Measurements from ENCODE around the gene CREBRF.
"Not testable (repeated sequence)": the region's sequence is repeated elsewhere in the genome, so short reads cannot be mapped to it uniquely, and the experiment has no call there.

Gene CREBRF

DNA sequence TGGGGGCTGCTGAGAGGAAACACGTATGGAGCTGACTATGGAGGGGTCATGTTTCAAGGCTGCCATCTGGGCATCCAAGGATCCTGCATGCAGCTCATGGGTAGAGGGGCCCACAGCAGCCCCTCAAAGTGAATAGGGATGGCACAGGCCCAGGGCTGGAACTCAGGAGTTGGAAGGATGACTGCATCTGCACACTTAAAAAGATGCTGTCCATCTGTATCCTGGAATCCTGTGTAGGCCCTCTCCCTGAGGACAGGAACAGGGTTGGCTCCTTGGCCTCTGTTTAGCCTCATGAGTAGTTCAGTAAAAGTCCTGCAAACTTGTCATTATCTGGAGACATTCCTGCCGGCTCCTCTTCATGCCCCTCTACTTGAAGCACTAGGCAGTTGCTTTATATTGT is 92.2 kb downstream of the CREBRF start:
- Histone ChIP-seq H3K9me2 (replicated peaks; ENCODE audit: insufficient read depth, low read length) (no peaks in the 10 kb centered on the region), H3F3A (ENCODE audit: insufficient read depth) (peaks cover 2% of the 10 kb centered on the region), H2AFZ (ENCODE audit: low read depth, low read length, severe bottlenecking) (no peak overlapping the region), H3K4me2 (ENCODE audit: low read depth, low read length, poor library complexity, severe bottlenecking) (no peak overlapping the region), H3K36me3 (ENCODE audit: low read length) (peaks cover 15% of the 10 kb centered on the region), H3K27ac (ENCODE audit: low read depth, low read length) (no peak overlapping the region), H3K9ac (ENCODE audit: low read length) (no peak overlapping the region), H3K4me3 (ENCODE audit: insufficient read depth, low read length, poor library complexity, severe bottlenecking) (no peak overlapping the region), H3K79me2 (ENCODE audit: insufficient read depth, low read length) (peaks cover 5% of the 10 kb centered on the region; the same call in 1 of the 2 replicates), H3K9me3 (ENCODE audit: insufficient read depth, low read length) (no peaks in the 10 kb centered on the region), H3K27me3 (ENCODE audit: low read length) (no peaks in the 10 kb centered on the region), H4K20me1 (ENCODE audit: low read depth, low read length) (no peaks in the 10 kb centered on the region)
- no peak for TF ChIP-seq EZH2phosphoT487 (conservative IDR thresholded peaks at IDR 0.05; ENCODE audit: low read length)
- TF ChIP-seq, protein P1, sequence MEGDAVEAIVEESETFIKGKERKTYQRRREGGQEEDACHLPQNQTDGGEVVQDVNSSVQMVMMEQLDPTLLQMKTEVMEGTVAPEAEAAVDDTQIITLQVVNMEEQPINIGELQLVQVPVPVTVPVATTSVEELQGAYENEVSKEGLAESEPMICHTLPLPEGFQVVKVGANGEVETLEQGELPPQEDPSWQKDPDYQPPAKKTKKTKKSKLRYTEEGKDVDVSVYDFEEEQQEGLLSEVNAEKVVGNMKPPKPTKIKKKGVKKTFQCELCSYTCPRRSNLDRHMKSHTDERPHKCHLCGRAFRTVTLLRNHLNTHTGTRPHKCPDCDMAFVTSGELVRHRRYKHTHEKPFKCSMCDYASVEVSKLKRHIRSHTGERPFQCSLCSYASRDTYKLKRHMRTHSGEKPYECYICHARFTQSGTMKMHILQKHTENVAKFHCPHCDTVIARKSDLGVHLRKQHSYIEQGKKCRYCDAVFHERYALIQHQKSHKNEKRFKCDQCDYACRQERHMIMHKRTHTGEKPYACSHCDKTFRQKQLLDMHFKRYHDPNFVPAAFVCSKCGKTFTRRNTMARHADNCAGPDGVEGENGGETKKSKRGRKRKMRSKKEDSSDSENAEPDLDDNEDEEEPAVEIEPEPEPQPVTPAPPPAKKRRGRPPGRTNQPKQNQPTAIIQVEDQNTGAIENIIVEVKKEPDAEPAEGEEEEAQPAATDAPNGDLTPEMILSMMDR (IDR thresholded peaks at IDR 0.05; ENCODE audit: insufficient read depth, low read length, poor library complexity, severe bottlenecking), result no peak

- no peaks in the 10 kb centered on the region for H3K27me3 ChIP-seq (ENCODE audit: low read length)
- H3K9ac ChIP-seq (ENCODE audit: low read length), result no peak overlapping the region
- H3K9me3 ChIP-seq (ENCODE audit: insufficient read depth, low read length), result no peaks in the 10 kb centered on the region
- H3K36me3 ChIP-seq (ENCODE audit: low read length), result peaks cover 17% of the 10 kb centered on the region
- H3K9me2 ChIP-seq (replicated peaks; ENCODE audit: insufficient read depth, low read length), result no peaks in the 10 kb centered on the region
- H3K79me2 ChIP-seq (ENCODE audit: insufficient read depth, low read length), result no peaks in the 10 kb centered on the region
- H3F3A ChIP-seq (ENCODE audit: insufficient read depth), result no peaks in the 10 kb centered on the region; the same call in 1 of the 2 replicates
- no peak overlapping the region for H3K4me3 ChIP-seq (ENCODE audit: insufficient read depth, low read length, poor library complexity, severe bottlenecking)
- no peak overlapping the region for H3K27ac ChIP-seq (ENCODE audit: low read depth, low read length)
- no peak overlapping the region for H3K4me2 ChIP-seq (ENCODE audit: low read depth, low read length, poor library complexity, severe bottlenecking)
- H2AFZ ChIP-seq (ENCODE audit: low read depth, low read length, severe bottlenecking), result no peak overlapping the region
- no peak for TF ChIP-seq EZH2phosphoT487 (conservative IDR thresholded peaks at IDR 0.05; ENCODE audit: low read length)
- TF ChIP-seq, protein P1 (IDR thresholded peaks at IDR 0.05; ENCODE audit: insufficient read depth, low read length, poor library complexity, severe bottlenecking), result no peak
- no peaks in the 10 kb centered on the region for H4K20me1 ChIP-seq (ENCODE audit: low read depth, low read length)
These were observed 96.4 kb downstream of the CREBRF start for GRCh38 chr5:173152547-173152946.

DNA sequence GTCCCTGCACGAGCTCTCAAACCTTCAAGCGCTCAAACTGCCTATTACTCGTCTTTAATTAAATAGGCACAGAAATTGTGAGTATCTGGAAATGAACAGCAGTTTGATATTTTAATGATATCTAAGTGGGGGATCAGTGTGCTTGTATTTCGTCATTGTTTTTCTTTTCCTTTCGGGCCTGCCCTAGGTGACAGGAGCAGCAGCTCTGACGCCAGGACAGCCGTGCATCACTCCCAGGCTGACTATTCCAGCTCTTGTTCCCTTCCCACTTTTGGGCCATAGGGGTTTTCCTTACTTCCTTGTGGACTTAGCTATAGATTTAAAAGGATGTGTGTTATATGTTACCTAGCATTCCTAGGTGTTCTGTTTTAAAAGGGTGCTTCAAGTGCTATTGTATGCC is 97.7 kb downstream of the CREBRF start:
- H4K20me1 ChIP-seq (ENCODE audit: low read depth, low read length), result no peaks in the 10 kb centered on the region
- H3K4me2 ChIP-seq (ENCODE audit: low read depth, low read length, poor library complexity, severe bottlenecking), result no peak overlapping the region
- H2AFZ ChIP-seq (ENCODE audit: low read depth, low read length, severe bottlenecking), result no peak overlapping the region
- H3K9ac ChIP-seq (ENCODE audit: low read length), result no peak overlapping the region
- H3K9me2 ChIP-seq (replicated peaks; ENCODE audit: insufficient read depth, low read length), result no peaks in the 10 kb centered on the region
- no peak overlapping the region for H3K4me3 ChIP-seq (ENCODE audit: insufficient read depth, low read length, poor library complexity, severe bottlenecking)
- H3K27ac ChIP-seq (ENCODE audit: low read depth, low read length), result no peak overlapping the region
- H3K36me3 ChIP-seq (ENCODE audit: low read length), result peaks cover 13% of the 10 kb centered on the region
- no peaks in the 10 kb centered on the region; the same call in 1 of the 2 replicates for H3F3A ChIP-seq (ENCODE audit: insufficient read depth)
- H3K27me3 ChIP-seq (ENCODE audit: low read length), result no peaks in the 10 kb centered on the region
- H3K9me3 ChIP-seq (ENCODE audit: insufficient read depth, low read length), result no peaks in the 10 kb centered on the region
- no peaks in the 10 kb centered on the region for H3K79me2 ChIP-seq (ENCODE audit: insufficient read depth, low read length)
- TF ChIP-seq, protein P1 (IDR thresholded peaks at IDR 0.05; ENCODE audit: insufficient read depth, low read length, poor library complexity, severe bottlenecking), result no peak
- no peak for TF ChIP-seq EZH2phosphoT487 (conservative IDR thresholded peaks at IDR 0.05; ENCODE audit: low read length)

DNA sequence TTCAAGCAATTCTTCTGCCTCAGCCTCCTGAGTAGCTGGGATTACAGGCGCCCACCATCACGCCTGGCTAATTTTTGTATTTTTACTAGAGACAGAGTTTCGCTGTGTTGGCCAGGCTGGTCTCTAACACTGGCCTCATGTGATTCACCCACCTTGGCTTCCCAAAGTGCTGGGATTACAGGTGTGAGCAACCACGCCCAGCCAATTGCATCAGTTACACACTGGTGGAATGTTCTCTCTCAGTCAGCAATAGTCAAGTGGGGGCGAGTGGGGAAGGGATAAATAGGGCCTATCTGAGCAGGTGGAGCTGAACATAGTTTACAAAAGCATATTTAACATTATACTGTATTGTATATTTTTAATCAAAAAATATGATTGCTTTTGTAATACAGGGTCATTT is 98.5 kb downstream of the CREBRF start:
- H3K9ac ChIP-seq (ENCODE audit: low read length); H3K9me3 ChIP-seq (ENCODE audit: insufficient read depth, low read length); H3F3A ChIP-seq (ENCODE audit: insufficient read depth); H3K4me2 ChIP-seq (ENCODE audit: low read depth, low read length, poor library complexity, severe bottlenecking); H3K36me3 ChIP-seq (ENCODE audit: low read length); H4K20me1 ChIP-seq (ENCODE audit: low read depth, low read length); H3K27ac ChIP-seq (ENCODE audit: low read depth, low read length); H3K79me2 ChIP-seq (ENCODE audit: insufficient read depth, low read length); H3K9me2 ChIP-seq (replicated peaks; ENCODE audit: insufficient read depth, low read length); H3K27me3 ChIP-seq (ENCODE audit: low read length); H2AFZ ChIP-seq (ENCODE audit: low read depth, low read length, severe bottlenecking); H3K4me3 ChIP-seq (ENCODE audit: insufficient read depth, low read length, poor library complexity, severe bottlenecking): not testable (repeated sequence)

Measured in SU-DHL-6 (cell line).